Ishikawa (cell line): ENCODE measurements around the gene DENND1A.

ENCODE experiments used
- CEBPB ChIP-seq: IDR thresholded peaks from 2 replicates; pipeline ENCODE4 v1.6.1; 2012
- CREB1 ChIP-seq: IDR thresholded peaks from 2 replicates; pipeline ENCODE4 v1.6.1; 2012; ENCODE audit warnings: low read depth
- EGR1 ChIP-seq: IDR thresholded peaks from 2 replicates; pipeline ENCODE4 v1.6.1; 2012
- EP300 ChIP-seq: IDR thresholded peaks from 2 replicates; pipeline ENCODE4 v1.6.1; 2012; ENCODE audit warnings: borderline replicate concordance
- FOXM1 ChIP-seq: IDR thresholded peaks from 2 replicates; pipeline ENCODE4 v1.6.1; 2012; ENCODE audit warnings: low read depth, borderline replicate concordance
- MAX ChIP-seq: IDR thresholded peaks from 2 replicates; pipeline ENCODE4 v1.6.1; 2012
- NFIC ChIP-seq: IDR thresholded peaks from 2 replicates; pipeline ENCODE4 v1.6.1; 2012
- RAD21 ChIP-seq: IDR thresholded peaks from 2 replicates; pipeline ENCODE4 v1.6.1; 2012; ENCODE audit warnings: low read depth
- REST ChIP-seq: IDR thresholded peaks from 2 replicates; pipeline ENCODE4 v1.6.1; 2012; ENCODE audit warnings: low read depth, mild to moderate bottlenecking
- TAF1 ChIP-seq: IDR thresholded peaks from 2 replicates; pipeline ENCODE4 v1.6.1; 2012; ENCODE audit warnings: low read depth, mild to moderate bottlenecking
- TCF12 ChIP-seq: IDR thresholded peaks from 2 replicates; pipeline ENCODE4 v1.6.1; 2012; ENCODE audit warnings: low read depth
- TEAD4 ChIP-seq: IDR thresholded peaks from 2 replicates; pipeline ENCODE4 v1.6.1; 2012
- USF1 ChIP-seq: IDR thresholded peaks from 2 replicates; pipeline ENCODE4 v1.6.1; 2012
- YY1 ChIP-seq: IDR thresholded peaks from 2 replicates; pipeline ENCODE4 v1.6.1; 2012; ENCODE audit warnings: low read depth
- ZBTB7A ChIP-seq: IDR thresholded peaks from 2 replicates; pipeline ENCODE4 v1.6.1; 2012; ENCODE audit warnings: low read depth

The DENND1A gene

GRCh38 chr9:123872710-123873109 is 57.2 kb downstream of the DENND1A start:
- TF ChIP-seq TCF12 (no peak), EP300 (no peak), RAD21 (no peak), ZBTB7A (no peak), MAX (no peak), CREB1 (no peak), CEBPB (no peak), EGR1 (no peak), TAF1 (no peak), NFIC (no peak), USF1 (no peak), TEAD4 (no peak), REST (no peak)

- no peak for TF ChIP-seq USF1
- TF ChIP-seq TEAD4 = no peak
- TF ChIP-seq MAX = no peak
- no peak for TF ChIP-seq RAD21
- TF ChIP-seq EP300 = no peak
- no peak for TF ChIP-seq ZBTB7A
- TF ChIP-seq YY1 = no peak
- no peak for TF ChIP-seq FOXM1
- TF ChIP-seq CREB1 = no peak
- TF ChIP-seq TAF1 = no peak
- no peak for TF ChIP-seq CEBPB
- no peak for TF ChIP-seq REST
- TF ChIP-seq NFIC = no peak
- no peak for TF ChIP-seq EGR1
- no peak for TF ChIP-seq TCF12
These were observed 58.1 kb downstream of the DENND1A start for GRCh38 chr9:123871781-123872180.

- no peak for TF ChIP-seq REST
- no peak for TF ChIP-seq USF1
- TF ChIP-seq FOXM1 = no peak
- TF ChIP-seq TCF12 = no peak
These were observed 61.9 kb downstream of the DENND1A start for GRCh38 chr9:123868002-123868401.

- TF ChIP-seq TAF1 = no peak
- TF ChIP-seq USF1 = no peak
- TF ChIP-seq EGR1 = no peak
- TF ChIP-seq CREB1 = no peak
- TF ChIP-seq FOXM1 = no peak
- no peak for TF ChIP-seq CEBPB
- no peak for TF ChIP-seq MAX
- TF ChIP-seq EP300 = no peak
- no peak for TF ChIP-seq NFIC
- TF ChIP-seq REST = no peak
These were observed 62.9 kb downstream of the DENND1A start for GRCh38 chr9:123867034-123867433.
